ENCODE measurements around the gene KNDC1.
"Not testable (repeated sequence)": the region's sequence is repeated elsewhere in the genome, so short reads cannot be mapped to it uniquely, and the experiment has no call there.

Gene KNDC1

GRCh38 chr10:133213641-133214467 is 53.8 kb downstream of the KNDC1 start:
- no peaks in the 10 kb centered on the region for H3K9me3 ChIP-seq
- DNase-seq (ENCODE audit: low spot score in 2 of 2), result no peak
- 0 out of 2 replicates have a peak, but pooled peaks cover 4% of the 10 kb centered on the region for H3K27me3 ChIP-seq (ENCODE audit: low read depth)
- no peak overlapping the region for H3K4me3 ChIP-seq
- in situ Hi-C loops (cut with MboI; ENCODE audit: low sequenced_read_pairs), result no loop called here
- no peaks in the 10 kb centered on the region for H3K4me1 ChIP-seq
- no peaks in the 10 kb centered on the region for H3K36me3 ChIP-seq (replicated peaks)

- Histone ChIP-seq H3K4me1 (no peaks in the 10 kb centered on the region), H3K27me3 (ENCODE audit: low read depth) (0 out of 2 replicates have a peak, but pooled peaks cover 6% of the 10 kb centered on the region), H3K36me3 (replicated peaks) (no peaks in the 10 kb centered on the region), H3K9me3 (no peaks in the 10 kb centered on the region), H3K4me3 (no peak overlapping the region)
- in situ Hi-C loops (cut with MboI; ENCODE audit: low sequenced_read_pairs), result no loop called here
- no peak for DNase-seq (ENCODE audit: low spot score in 2 of 2)
Measured at GRCh38 chr10:133214468-133215410, 54.7 kb downstream of the KNDC1 start.

- DNase-seq (ENCODE audit: low spot score in 2 of 2), result no peak
- H3K4me3 ChIP-seq, result no peak overlapping the region
- no peaks in the 10 kb centered on the region for H3K9me3 ChIP-seq
- in situ Hi-C loops (cut with MboI; ENCODE audit: low sequenced_read_pairs), result no loop called here
- no peaks in the 10 kb centered on the region for H3K36me3 ChIP-seq (replicated peaks)
- 0 out of 2 replicates have a peak, but pooled peaks cover 5% of the 10 kb centered on the region for H3K27me3 ChIP-seq (ENCODE audit: low read depth)
- no peaks in the 10 kb centered on the region for H3K4me1 ChIP-seq
Measured at GRCh38 chr10:133215586-133215985, 55.6 kb downstream of the KNDC1 start.

- no peak for DNase-seq (ENCODE audit: low spot score in 2 of 2)
- Histone ChIP-seq H3K4me1 (no peaks in the 10 kb centered on the region), H3K36me3 (replicated peaks) (no peaks in the 10 kb centered on the region), H3K4me3 (no peak overlapping the region), H3K9me3 (no peaks in the 10 kb centered on the region), H3K27me3 (ENCODE audit: low read depth) (0 out of 2 replicates have a peak, but pooled peaks cover 4% of the 10 kb centered on the region)
- in situ Hi-C loops (cut with MboI; ENCODE audit: low sequenced_read_pairs), result no loop called here
Measured at GRCh38 chr10:133216776-133217175, 56.8 kb downstream of the KNDC1 start.

- Histone ChIP-seq H3K4me1 (no peaks in the 10 kb centered on the region), H3K27me3 (ENCODE audit: low read depth) (0 out of 2 replicates have a peak, but pooled peaks cover 4% of the 10 kb centered on the region), H3K9me3 (no peaks in the 10 kb centered on the region), H3K36me3 (replicated peaks) (no peaks in the 10 kb centered on the region), H3K4me3 (no peak overlapping the region)
- DNase-seq (ENCODE audit: low spot score in 2 of 2), result no peak
- in situ Hi-C loops (cut with MboI; ENCODE audit: low sequenced_read_pairs), result no loop called here
Measured at GRCh38 chr10:133217800-133218589, 58.0 kb downstream of the KNDC1 start.

- Histone ChIP-seq H3K4me3 (no peak overlapping the region), H3K27me3 (ENCODE audit: low read depth) (0 out of 2 replicates have a peak, but pooled peaks cover 4% of the 10 kb centered on the region), H3K36me3 (replicated peaks) (no peaks in the 10 kb centered on the region), H3K9me3 (no peaks in the 10 kb centered on the region), H3K4me1 (no peaks in the 10 kb centered on the region)
- in situ Hi-C loops (cut with MboI; ENCODE audit: low sequenced_read_pairs), result no loop called here
- no peak for DNase-seq (ENCODE audit: low spot score in 2 of 2)
Measured at GRCh38 chr10:133218891-133219290, 58.9 kb downstream of the KNDC1 start.

GRCh38 chr10:133219782-133220181 is 59.8 kb downstream of the KNDC1 start:
- 0 out of 2 replicates have a peak, but pooled peaks cover 4% of the 10 kb centered on the region for H3K27me3 ChIP-seq (ENCODE audit: low read depth)
- no peaks in the 10 kb centered on the region for H3K9me3 ChIP-seq
- no peak for DNase-seq (ENCODE audit: low spot score in 2 of 2)
- H3K36me3 ChIP-seq (replicated peaks), result no peaks in the 10 kb centered on the region
- no peaks in the 10 kb centered on the region for H3K4me1 ChIP-seq
- in situ Hi-C loops (cut with MboI; ENCODE audit: low sequenced_read_pairs), result no loop called here
- no peak overlapping the region for H3K4me3 ChIP-seq

- Histone ChIP-seq H3K27me3 (ENCODE audit: low read depth) (0 out of 2 replicates have a peak, but pooled peaks cover 4% of the 10 kb centered on the region), H3K4me1 (no peaks in the 10 kb centered on the region), H3K9me3 (no peaks in the 10 kb centered on the region), H3K36me3 (replicated peaks) (no peaks in the 10 kb centered on the region), H3K4me3 (no peak overlapping the region)
- no peak for DNase-seq (ENCODE audit: low spot score in 2 of 2)
- in situ Hi-C loops (cut with MboI; ENCODE audit: low sequenced_read_pairs), result no loop called here
Measured at GRCh38 chr10:133221331-133221730, 61.3 kb downstream of the KNDC1 start.

GRCh38 chr10:133221756-133222155 is 61.7 kb downstream of the KNDC1 start:
- H3K9me3 ChIP-seq; H3K4me1 ChIP-seq; in situ Hi-C loops (cut with MboI; ENCODE audit: low sequenced_read_pairs); H3K4me3 ChIP-seq; H3K27me3 ChIP-seq (ENCODE audit: low read depth); H3K36me3 ChIP-seq (replicated peaks); DNase-seq (ENCODE audit: low spot score in 2 of 2): not testable (repeated sequence)

GRCh38 chr10:133224076-133224475 is 64.1 kb downstream of the KNDC1 start:
- in situ Hi-C loops (cut with MboI; ENCODE audit: low sequenced_read_pairs), result no loop called here

GRCh38 chr10:133224756-133225372 is 64.8 kb downstream of the KNDC1 start:
- H3K4me3 ChIP-seq, result no peak overlapping the region
- DNase-seq (ENCODE audit: low spot score in 2 of 2), result no peak
- H3K27me3 ChIP-seq (ENCODE audit: low read depth), result peaks cover 12% of the 10 kb centered on the region
- H3K4me1 ChIP-seq, result no peaks in the 10 kb centered on the region
- H3K36me3 ChIP-seq (replicated peaks), result no peaks in the 10 kb centered on the region
- H3K9me3 ChIP-seq, result no peaks in the 10 kb centered on the region
- in situ Hi-C loops (cut with MboI; ENCODE audit: low sequenced_read_pairs), result no loop called here

More at GRCh38 chr10:133224076-133224475, 64.1 kb downstream of the KNDC1 start:
- no peaks in the 10 kb centered on the region for H3K36me3 ChIP-seq (replicated peaks)
- H3K9me3 ChIP-seq, result no peaks in the 10 kb centered on the region
- DNase-seq (ENCODE audit: low spot score in 2 of 2), result no peak
- no peak overlapping the region for H3K4me3 ChIP-seq
- no peaks in the 10 kb centered on the region for H3K4me1 ChIP-seq
- H3K27me3 ChIP-seq (ENCODE audit: low read depth), result peaks cover 8% of the 10 kb centered on the region

- in situ Hi-C loops (cut with MboI; ENCODE audit: low sequenced_read_pairs), result no loop called here
Measured at GRCh38 chr10:133225707-133226191, 65.7 kb downstream of the KNDC1 start.

More at GRCh38 chr10:133225707-133226191, 65.7 kb downstream of the KNDC1 start:
- no peaks in the 10 kb centered on the region for H3K4me1 ChIP-seq
- H3K36me3 ChIP-seq (replicated peaks), result no peaks in the 10 kb centered on the region
- no peak for DNase-seq (ENCODE audit: low spot score in 2 of 2)
- no peaks in the 10 kb centered on the region for H3K9me3 ChIP-seq
- H3K27me3 ChIP-seq (ENCODE audit: low read depth), result peaks cover 12% of the 10 kb centered on the region
- no peak overlapping the region for H3K4me3 ChIP-seq

All from HAP-1 (cell line).